ENCODE measurements around the gene NDUFB4.
A peak's percentile ranks its signal among the peaks of the same experiment; 100 is the strongest.

NDUFB4 gene

DNA sequence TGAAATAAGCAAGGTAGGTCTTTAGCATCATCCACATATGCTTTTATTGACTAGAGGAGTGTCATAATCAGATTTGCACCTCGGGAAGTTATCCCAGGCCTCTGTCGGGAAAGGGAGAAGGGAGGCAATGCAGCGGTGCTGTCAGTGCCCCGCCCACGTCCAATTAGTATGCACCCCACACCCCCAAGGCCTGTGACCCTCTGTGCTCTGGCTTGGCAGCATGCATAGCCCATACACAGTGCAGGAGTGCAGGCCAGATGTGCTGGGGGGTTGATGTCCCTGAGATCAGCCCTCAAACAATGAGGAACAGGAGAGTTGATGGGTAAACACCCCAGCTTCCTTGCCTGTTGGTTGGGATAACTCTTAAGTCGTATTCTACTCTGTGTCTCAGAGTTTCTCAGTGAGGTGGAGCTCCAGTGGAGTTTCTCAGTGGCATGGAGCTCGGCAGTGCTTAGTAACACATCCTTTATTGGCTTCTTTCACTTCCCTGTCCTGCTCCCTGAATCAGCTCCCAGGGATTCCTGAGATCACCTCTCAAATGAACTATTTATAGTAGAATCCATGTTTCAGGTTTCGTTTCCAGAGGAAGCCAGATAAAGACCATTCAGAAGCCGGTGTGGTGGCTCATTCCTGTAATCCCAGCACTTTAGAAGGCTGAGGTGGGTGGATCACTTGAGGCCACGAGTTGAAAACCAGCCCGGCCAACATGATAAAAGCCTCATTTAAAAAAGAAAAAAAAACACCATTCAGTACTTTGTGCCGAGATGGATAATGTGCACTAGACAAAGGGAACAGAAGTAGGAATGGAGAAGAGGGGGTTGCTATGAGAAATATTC is 26.7 kb upstream of the NDUFB4 start:
- ChIA-PET CTCF (interaction anchor here (0.6 kb wide), 1 partner anchor 196 kb away, joined by 3 read pairs; no protein-coding TSS in a partner anchor), POLR2A (ENCODE audit: low non-redundant PET) (no interaction called here)
- TF ChIP-seq, protein P1, sequence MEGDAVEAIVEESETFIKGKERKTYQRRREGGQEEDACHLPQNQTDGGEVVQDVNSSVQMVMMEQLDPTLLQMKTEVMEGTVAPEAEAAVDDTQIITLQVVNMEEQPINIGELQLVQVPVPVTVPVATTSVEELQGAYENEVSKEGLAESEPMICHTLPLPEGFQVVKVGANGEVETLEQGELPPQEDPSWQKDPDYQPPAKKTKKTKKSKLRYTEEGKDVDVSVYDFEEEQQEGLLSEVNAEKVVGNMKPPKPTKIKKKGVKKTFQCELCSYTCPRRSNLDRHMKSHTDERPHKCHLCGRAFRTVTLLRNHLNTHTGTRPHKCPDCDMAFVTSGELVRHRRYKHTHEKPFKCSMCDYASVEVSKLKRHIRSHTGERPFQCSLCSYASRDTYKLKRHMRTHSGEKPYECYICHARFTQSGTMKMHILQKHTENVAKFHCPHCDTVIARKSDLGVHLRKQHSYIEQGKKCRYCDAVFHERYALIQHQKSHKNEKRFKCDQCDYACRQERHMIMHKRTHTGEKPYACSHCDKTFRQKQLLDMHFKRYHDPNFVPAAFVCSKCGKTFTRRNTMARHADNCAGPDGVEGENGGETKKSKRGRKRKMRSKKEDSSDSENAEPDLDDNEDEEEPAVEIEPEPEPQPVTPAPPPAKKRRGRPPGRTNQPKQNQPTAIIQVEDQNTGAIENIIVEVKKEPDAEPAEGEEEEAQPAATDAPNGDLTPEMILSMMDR (conservative IDR thresholded peaks at IDR 0.05; ENCODE audit: low read depth) = no peak
- no peak overlapping the region for H3K27ac ChIP-seq
- DNase-seq (ENCODE audit: low spot score) = no peak

DNA sequence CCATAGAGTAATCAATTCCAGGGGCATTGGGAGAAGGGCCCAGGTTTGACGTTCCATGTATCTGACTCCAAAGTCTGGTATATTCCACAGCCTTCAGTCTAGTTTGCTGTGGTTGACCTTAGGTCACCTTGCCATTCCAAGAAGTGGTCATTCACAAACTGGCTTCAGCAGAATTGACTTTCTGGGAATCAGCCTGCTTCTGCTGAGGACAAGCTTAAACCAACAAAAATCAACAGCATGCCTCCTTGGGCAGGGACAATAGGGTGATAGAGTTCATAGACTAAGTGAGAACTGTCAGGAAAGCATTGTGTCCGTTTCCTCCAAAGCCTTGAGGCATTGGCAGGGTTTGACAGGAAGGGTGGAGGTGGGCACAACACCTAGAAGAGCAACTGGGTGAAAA is 24.1 kb upstream of the NDUFB4 start:
- POLR2A ChIA-PET (ENCODE audit: low non-redundant PET) = no interaction called here
- DNase-seq (ENCODE audit: low spot score) = no peak
- CTCF ChIA-PET = no interaction called here
- TF ChIP-seq, protein P1 (conservative IDR thresholded peaks at IDR 0.05; ENCODE audit: low read depth) = no peak
- no peak overlapping the region for H3K27ac ChIP-seq

DNA sequence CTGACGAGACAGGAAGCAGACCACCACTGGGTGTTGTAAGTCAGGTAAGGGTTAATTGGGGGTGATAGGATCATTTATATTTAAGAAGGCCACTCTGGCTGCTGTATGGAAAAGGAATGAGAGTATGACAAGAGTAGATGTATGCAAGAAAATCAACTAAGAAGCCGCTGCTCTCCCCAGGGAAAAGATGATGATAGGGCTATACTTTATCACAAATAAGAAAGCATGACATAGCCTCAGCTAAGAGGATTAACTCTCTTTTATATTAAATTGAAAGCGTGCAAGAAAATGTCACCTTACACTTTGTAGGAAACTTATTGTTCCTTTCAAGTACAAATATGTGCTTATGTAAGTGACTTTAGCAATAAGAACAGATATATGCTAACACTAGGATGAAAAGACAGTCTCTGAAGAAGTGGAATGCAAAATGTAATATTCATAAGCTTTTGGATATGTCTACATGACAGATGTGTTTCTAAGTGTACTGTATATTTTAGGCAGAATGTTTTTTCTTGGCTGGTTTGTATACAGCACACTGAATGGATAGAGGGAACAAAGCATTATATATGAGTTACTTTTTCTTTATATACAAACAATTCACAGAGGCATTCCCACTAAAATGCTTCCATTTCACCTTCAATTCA is 8.7 kb upstream of the NDUFB4 start:
- TF ChIP-seq, protein P1 (conservative IDR thresholded peaks at IDR 0.05; ENCODE audit: low read depth) = no peak
- CTCF ChIA-PET = no interaction called here

DNA sequence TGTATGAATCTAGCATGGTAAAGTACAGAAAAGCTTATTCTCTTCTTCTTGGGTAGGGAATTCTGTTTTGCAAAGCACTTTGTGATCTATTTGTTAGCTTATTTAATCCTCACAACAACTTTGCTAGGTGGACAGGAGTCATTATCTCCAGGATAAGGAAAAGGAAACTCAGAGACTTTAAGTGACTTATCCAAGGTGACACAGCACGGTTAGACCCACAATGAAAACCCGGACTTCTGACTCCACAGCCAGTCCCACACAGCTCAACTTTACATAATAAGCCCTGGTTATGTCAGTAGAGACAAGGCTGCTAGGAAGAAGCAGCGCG is 384 bp upstream of the NDUFB4 start:
- ChIA-PET CTCF (interaction anchor here (1.1 to 1.2 kb wide), 2 partner anchors 35 to 37 kb away, joined by 3 to 4 read pairs; no protein-coding TSS in a partner anchor), POLR2A (ENCODE audit: low non-redundant PET) (interaction anchor here (0.6 to 1.0 kb wide), 2 partner anchors 39 to 198 kb away, joined by 3 to 5 read pairs; no protein-coding TSS in a partner anchor)
- no peak for DNase-seq (ENCODE audit: low spot score)
- TF ChIP-seq, protein P1 (conservative IDR thresholded peaks at IDR 0.05; ENCODE audit: low read depth) = no peak
- peak overlapping the region; percentile 80 for H3K27ac ChIP-seq

More for the DNA sequence above, 8.7 kb upstream of the NDUFB4 start:
- no peak overlapping the region for H3K27ac ChIP-seq
- POLR2A ChIA-PET (ENCODE audit: low non-redundant PET) = interaction anchor here (0.6 kb wide), 1 partner anchor 21 kb away, joined by 3 read pairs; no protein-coding TSS in a partner anchor
- no peak for DNase-seq (ENCODE audit: low spot score)

DNA sequence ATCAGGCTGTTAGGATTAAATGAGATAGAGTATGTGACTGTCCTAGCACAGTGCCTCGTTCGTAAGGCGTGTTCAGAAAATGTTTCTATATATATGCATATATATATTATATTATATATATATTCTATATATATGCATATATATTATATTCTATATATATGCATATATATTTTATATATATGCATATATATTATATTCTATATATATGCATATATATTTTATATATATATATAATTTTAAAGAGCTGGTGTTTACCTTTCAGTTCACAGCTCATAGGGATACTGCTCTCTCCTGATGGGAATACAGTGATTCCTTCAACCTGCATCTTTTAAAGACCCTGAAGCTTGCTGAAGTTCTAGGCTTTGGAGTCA is 702 bp downstream of the NDUFB4 start:
- TF ChIP-seq, protein P1 (conservative IDR thresholded peaks at IDR 0.05; ENCODE audit: low read depth) = no peak
- POLR2A ChIA-PET (ENCODE audit: low non-redundant PET) = no interaction called here
- DNase-seq (ENCODE audit: low spot score) = no peak
- CTCF ChIA-PET = no interaction called here
- H3K27ac ChIP-seq = peak overlapping the region; percentile 80

DNA sequence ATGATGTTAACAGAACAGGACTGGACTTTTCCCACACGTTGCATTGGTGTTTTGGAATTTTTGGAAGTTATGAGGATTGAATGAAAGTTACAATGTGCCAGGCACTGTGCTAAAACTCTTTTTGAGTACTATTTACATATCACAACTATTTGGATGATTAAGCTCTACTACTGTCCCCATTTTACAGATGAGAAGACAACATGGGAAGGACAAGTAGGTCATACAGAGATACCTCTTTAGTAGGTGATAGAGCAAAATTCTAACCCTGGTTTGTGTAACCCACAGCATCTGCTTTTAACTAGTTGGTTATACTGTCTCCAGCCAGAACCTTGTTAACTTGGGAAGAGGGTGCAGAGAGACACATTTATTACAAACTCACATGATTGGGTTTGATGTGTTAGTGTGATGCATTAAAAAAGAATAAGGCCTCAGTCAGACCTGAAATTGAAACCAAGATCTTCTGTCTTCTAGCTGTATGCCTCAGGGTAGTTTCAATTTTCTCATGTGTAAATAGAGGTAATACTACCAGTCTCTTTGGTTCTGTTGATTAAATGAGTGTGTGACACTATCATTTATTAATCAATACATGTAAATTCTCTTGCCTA is 1.4 kb downstream of the NDUFB4 start:
- TF ChIP-seq, protein P1 (conservative IDR thresholded peaks at IDR 0.05; ENCODE audit: low read depth) = no peak
- POLR2A ChIA-PET (ENCODE audit: low non-redundant PET) = no interaction called here
- no peak overlapping the region for H3K27ac ChIP-seq
- CTCF ChIA-PET = interaction anchor here (0.7 kb wide), 1 partner anchor 728 kb away, joined by 4 read pairs; no protein-coding TSS in a partner anchor
- DNase-seq (ENCODE audit: low spot score) = no peak

All from RWPE1 (cell line).